ENCODE data around the gene KLHL29. TPM values are rescaled to one million over a fixed set of nuclear protein-coding genes. Genes with fewer than 3 reads are reported as not detected.

Gene KLHL29
- total RNA-seq, 4 donors from 2014 or later: 7.6 to 15.3 (median 8.4) TPM

DNA sequence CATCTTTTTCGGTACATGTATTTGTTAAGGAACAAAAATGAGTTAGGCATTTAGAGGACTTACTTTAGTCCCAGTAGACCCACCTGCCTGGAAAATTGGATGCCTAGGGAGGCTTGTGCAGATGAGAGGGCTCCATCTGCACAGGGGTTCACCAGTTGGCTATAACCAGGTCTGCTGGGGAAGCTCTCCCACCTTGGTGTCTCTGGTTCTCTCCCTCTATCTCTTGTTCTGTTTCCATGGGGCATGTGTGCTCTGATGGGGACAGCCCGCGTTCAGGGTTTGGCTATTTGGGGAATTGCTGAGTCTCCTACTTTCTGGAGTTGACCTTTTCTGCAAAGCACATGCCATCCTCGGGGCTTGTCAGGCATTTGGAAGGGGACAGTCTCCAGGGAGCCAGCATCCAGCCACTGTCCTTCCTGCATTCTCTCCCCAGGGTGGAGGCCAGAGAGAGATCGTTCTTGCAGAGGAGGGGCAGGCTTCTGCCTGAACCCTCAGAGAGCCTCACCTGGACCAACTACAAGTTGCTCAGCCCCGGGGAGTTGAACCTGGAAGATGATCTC is 157.3 kb downstream of the KLHL29 start:
- TF ChIP-seq, protein P1, sequence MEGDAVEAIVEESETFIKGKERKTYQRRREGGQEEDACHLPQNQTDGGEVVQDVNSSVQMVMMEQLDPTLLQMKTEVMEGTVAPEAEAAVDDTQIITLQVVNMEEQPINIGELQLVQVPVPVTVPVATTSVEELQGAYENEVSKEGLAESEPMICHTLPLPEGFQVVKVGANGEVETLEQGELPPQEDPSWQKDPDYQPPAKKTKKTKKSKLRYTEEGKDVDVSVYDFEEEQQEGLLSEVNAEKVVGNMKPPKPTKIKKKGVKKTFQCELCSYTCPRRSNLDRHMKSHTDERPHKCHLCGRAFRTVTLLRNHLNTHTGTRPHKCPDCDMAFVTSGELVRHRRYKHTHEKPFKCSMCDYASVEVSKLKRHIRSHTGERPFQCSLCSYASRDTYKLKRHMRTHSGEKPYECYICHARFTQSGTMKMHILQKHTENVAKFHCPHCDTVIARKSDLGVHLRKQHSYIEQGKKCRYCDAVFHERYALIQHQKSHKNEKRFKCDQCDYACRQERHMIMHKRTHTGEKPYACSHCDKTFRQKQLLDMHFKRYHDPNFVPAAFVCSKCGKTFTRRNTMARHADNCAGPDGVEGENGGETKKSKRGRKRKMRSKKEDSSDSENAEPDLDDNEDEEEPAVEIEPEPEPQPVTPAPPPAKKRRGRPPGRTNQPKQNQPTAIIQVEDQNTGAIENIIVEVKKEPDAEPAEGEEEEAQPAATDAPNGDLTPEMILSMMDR (IDR thresholded peaks at IDR 0.05; ENCODE audit: low read depth): no peak

DNA sequence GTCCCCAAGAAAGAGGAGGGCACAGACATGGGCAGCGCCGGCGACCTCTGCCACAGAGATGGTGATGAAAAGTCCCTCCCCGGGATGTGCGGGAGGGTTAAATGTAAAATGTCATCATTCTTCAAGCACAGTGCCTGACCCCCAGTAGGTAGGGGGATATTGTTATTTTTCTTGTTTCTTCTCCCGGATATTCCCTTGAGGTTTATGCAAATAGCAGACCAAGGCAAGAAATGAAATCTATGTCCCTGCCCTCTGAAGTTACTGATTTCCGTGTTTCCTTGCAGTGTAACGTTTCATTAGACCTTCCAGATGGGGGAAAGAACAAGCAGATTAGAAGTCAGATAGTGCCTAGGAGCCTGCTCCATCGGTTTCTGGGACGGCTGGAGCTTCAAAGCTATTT is 158.3 kb downstream of the KLHL29 start:
- TF ChIP-seq, protein P1 (IDR thresholded peaks at IDR 0.05; ENCODE audit: low read depth): no peak

DNA sequence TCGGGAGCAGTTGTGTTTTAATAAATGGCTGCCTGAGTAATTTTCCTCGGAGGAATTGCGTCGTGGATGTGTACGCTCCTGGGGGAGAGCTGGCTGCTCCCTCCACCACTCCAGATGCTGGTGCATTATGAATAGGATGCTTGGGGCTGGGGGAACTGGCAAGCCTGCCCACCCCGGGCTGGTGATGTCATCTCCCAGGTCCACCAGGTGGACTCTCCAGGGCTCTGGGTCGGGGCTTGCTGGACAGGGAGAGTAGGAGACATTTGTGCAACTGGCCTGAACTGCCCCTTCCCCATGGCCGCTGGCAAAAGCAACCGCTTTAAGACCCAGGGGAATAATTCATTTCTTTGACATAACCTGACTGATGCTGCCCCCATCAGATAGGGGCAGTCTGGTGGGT is 158.7 kb downstream of the KLHL29 start:
- TF ChIP-seq, protein P1 (IDR thresholded peaks at IDR 0.05; ENCODE audit: low read depth): no peak

DNA sequence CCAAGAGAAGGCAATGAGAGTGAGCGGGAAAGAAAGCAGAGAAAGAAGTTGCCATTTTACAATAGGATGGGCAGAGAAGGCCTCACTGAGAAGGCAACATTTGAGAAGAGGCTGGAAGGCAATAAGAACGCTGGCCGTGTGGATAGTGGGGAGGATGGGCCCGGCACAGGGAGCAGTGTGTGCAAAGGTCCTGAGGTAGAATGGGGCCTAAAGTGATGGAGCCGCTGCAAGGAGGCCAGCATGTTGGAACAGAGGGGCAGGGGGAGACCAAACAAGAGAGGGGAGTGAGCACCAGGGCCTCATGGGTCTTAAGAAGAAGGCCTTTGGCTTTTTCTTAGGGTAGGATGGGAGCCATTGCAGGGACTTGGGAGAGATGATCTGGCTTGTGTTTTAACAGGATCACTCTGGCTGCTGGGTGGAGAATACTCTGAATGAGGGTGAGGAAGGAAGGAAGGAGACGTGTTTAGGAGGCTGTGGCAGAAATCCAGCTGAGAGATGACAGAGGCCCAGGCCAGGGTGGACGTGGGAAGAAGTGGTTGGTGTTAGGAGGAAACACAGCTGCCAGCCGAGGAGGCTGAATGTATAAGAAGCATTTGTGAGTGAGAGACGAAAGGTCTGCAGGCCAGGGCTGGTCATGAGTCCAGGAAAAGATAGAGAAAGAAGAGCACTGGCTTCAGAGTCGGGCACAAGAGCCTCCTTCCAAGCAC is 159.8 kb downstream of the KLHL29 start:
- TF ChIP-seq, protein P1 (IDR thresholded peaks at IDR 0.05; ENCODE audit: low read depth): no peak

DNA sequence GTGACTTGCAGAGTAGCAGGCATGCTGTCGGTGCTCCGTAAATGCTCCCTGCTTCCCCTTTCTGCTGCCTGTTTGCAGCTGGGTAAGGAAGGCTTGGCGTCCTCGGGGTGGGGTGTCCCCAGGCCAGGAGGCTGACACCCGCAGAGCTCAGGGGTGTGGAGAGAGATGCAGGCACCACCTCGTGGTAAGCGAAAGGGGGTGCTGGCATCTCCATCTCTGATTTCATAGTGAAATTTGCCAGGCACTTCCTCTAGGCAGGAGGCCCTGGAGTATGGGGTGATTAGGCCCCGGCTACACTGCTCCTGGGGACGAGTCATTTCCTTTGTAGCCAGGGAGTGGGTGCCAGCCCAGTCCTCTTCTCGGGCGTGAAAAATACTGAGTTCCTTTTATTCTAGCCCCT is 160.4 kb downstream of the KLHL29 start:
- TF ChIP-seq, protein P1 (IDR thresholded peaks at IDR 0.05; ENCODE audit: low read depth): no peak

DNA sequence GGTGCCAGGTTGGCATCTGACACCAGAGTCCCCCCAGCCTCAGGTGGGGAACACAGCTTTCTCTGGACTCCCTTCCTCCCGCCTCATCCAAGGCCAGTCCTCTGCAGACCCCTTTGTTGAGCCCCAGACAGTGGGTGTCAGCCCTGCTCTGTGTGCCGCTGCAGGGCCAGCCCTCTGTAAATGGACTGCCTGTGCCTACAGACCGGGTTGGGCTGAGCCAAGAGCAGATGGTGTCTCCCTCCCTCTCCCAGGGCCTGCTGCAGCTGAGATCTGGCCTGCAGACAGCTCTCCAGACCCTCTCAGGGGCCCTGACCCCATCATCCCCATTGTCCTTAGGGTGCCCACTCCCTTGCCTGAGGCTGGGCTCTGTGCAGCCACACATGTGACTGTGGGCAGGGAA is 160.8 kb downstream of the KLHL29 start:
- TF ChIP-seq, protein P1 (IDR thresholded peaks at IDR 0.05; ENCODE audit: low read depth): no peak

DNA sequence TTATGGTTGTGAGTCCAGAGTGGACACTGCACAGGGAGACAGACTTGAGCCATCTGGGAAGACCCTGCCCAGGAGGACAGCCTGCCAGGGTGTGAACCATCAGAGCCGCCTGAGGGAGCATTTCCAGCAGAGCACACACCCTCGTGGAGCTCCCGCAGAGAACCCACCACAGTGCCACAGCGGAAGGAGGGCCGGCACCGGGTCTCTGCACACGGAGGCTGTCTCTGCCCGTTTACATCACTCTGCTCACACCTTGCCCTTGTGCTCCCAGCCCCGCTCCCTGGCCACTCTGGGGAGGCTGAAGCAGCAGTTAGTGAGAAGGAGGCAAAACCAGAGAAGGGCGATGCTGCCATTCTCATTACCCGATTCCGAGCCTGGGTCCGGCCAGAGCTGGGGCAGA is 161.9 kb downstream of the KLHL29 start:
- TF ChIP-seq, protein P1 (IDR thresholded peaks at IDR 0.05; ENCODE audit: low read depth): no peak
